Suppressor macrophage treated with lipopolysaccharide for 4 hours (primary cell): ENCODE measurements around the gene TPGS1.

Experiments
- DNase-seq: peaks from one replicate; pipeline ENCODE4 v3.0.0-alpha.2; 2020

TPGS1 gene

GRCh38 chr19:507286-508203 lies at the start of gene TPGS1:
Gene TPGS1, plus strand, starts transcription at chr19:507497. Its CDS starts 10 bp downstream, at chr19:507507.
- DNase-seq = peak; percentile 99

- no peak for DNase-seq
These were observed 49.7 kb upstream of the TPGS1 start for GRCh38 chr19:457636-458035.

GRCh38 chr19:458091-459042 lies 48.9 kb upstream of the TPGS1 start:
- DNase-seq = no peak

GRCh38 chr19:459724-460511 lies 47.4 kb upstream of the TPGS1 start:
- no peak for DNase-seq

- DNase-seq = no peak
These were observed 46.2 kb upstream of the TPGS1 start, which contains the start of gene SHC2 for GRCh38 chr19:460877-461720. Gene SHC2, minus strand, starts transcription at chr19:461033. Its CDS starts 37 bp downstream, at chr19:460996.

- no peak for DNase-seq
These were observed 45.4 kb upstream of the TPGS1 start for GRCh38 chr19:461721-462551.

GRCh38 chr19:463483-464207 lies 43.7 kb upstream of the TPGS1 start:
- DNase-seq = no peak

- DNase-seq = no peak
These were observed 43.1 kb upstream of the TPGS1 start for GRCh38 chr19:464208-464545.

- DNase-seq = no peak
These were observed 42.1 kb upstream of the TPGS1 start for GRCh38 chr19:465056-465816.

- DNase-seq = no peak
These were observed 39.7 kb upstream of the TPGS1 start for GRCh38 chr19:467554-467953.

- no peak for DNase-seq
These were observed 38.6 kb upstream of the TPGS1 start for GRCh38 chr19:468587-469256.

GRCh38 chr19:469833-470232 lies 37.5 kb upstream of the TPGS1 start:
- no peak for DNase-seq

- DNase-seq = no peak
These were observed 36.6 kb upstream of the TPGS1 start for GRCh38 chr19:470701-471100.

- no peak for DNase-seq
These were observed 35.1 kb upstream of the TPGS1 start for GRCh38 chr19:472005-472858.

- no peak for DNase-seq
These were observed 32.9 kb upstream of the TPGS1 start for GRCh38 chr19:474126-475078.

- no peak for DNase-seq
These were observed 31.9 kb upstream of the TPGS1 start for GRCh38 chr19:475360-475759.
